ENCODE results near the gene ST8SIA5. TPM values are rescaled to one million over a fixed set of nuclear protein-coding genes. Genes with fewer than 3 reads are reported as not detected.

Gene ST8SIA5
- total and polyA plus RNA-seq, 2 of the 4 experiments (the other 2 are of a cell fraction) = 0.03 TPM; not detected in 1

Small RNA genes within 50 kb of the gene (microRNA-seq; reads per million reads assigned to microRNA genes)
- gene AC090311.1 (ENCODE audit: insufficient read depth, insufficient read length) = not detected

Small RNA genes within 50 kb of the gene (small RNA-seq; reads per million reads assigned to genes)
- gene AC090311.1 = 0 reads per million in 5 experiments

Other genes starting within 250 kb of the ST8SIA5 start
- gene LOXHD1, start 99.8 kb downstream of the ST8SIA5 start, total RNA-seq (2012; rRNA removed) = not detected in 2 replicates
- not detected in 2 replicates for gene LOXHD1, start 99.8 kb downstream of the ST8SIA5 start, polyA plus RNA-seq (2012; rRNA removed)
- gene PIAS2, start 160.5 kb upstream of the ST8SIA5 start, total RNA-seq (2012; rRNA removed) = 25.3 and 28.9 TPM in 2 replicates
- gene PIAS2, start 160.5 kb upstream of the ST8SIA5 start, polyA plus RNA-seq (2012; rRNA removed) = 11.7 and 15.1 TPM in 2 replicates
- gene KATNAL2, start 160.5 kb upstream of the ST8SIA5 start, total RNA-seq (2012; rRNA removed) = 0.90 and 1.4 TPM in 2 replicates
- 1.4 and 2.3 TPM in 2 replicates for gene KATNAL2, start 160.5 kb upstream of the ST8SIA5 start, polyA plus RNA-seq (2012; rRNA removed)